Hippocampal formation (tissue), 2 donors: ENCODE measurements around the gene ARHGAP21.
"Not testable (repeated sequence)": the region's sequence is repeated elsewhere in the genome, so short reads cannot be mapped to it uniquely, and the experiment has no call there.

ENCODE experiments used
- DNase-seq, 2 donors: peaks; one replicate each; lab custom pipeline; 2025; lab: John Stamatoyannopoulos, UW

Gene ARHGAP21

GRCh38 chr10:24683554-24683953 is 40.1 kb downstream of the ARHGAP21 start:
- no peak for DNase-seq

GRCh38 chr10:24681572-24682088 is 42.1 kb downstream of the ARHGAP21 start:
- DNase-seq: no peak

GRCh38 chr10:24680647-24681524 is 42.8 kb downstream of the ARHGAP21 start:
- no peak for DNase-seq

- DNase-seq: no peak
Measured at GRCh38 chr10:24678757-24679156, 44.9 kb downstream of the ARHGAP21 start.

- DNase-seq: no peak
Measured at GRCh38 chr10:24674892-24675632, 48.6 kb downstream of the ARHGAP21 start.

GRCh38 chr10:24670964-24671670 is 52.6 kb downstream of the ARHGAP21 start:
- no peak for DNase-seq

- no peak for DNase-seq
Measured at GRCh38 chr10:24669285-24669852, 54.3 kb downstream of the ARHGAP21 start.

GRCh38 chr10:24668247-24668646 is 55.4 kb downstream of the ARHGAP21 start:
- DNase-seq: no peak

- no peak for DNase-seq
Measured at GRCh38 chr10:24664991-24665390, 58.7 kb downstream of the ARHGAP21 start.

GRCh38 chr10:24661376-24661775 is 62.3 kb downstream of the ARHGAP21 start:
- DNase-seq: peak in 1 of 2 donors; percentile 37

- not testable (repeated sequence) for DNase-seq
Measured at GRCh38 chr10:24658319-24658718, 65.4 kb downstream of the ARHGAP21 start.

- not testable (repeated sequence) for DNase-seq
Measured at GRCh38 chr10:24656326-24656725, 67.4 kb downstream of the ARHGAP21 start.

- DNase-seq: no peak
Measured at GRCh38 chr10:24652381-24652957, 71.2 kb downstream of the ARHGAP21 start.

- no peak for DNase-seq
Measured at GRCh38 chr10:24651923-24652322, 71.8 kb downstream of the ARHGAP21 start.

GRCh38 chr10:24650669-24651391 is 72.9 kb downstream of the ARHGAP21 start:
- DNase-seq: no peak

- DNase-seq: no peak
Measured at GRCh38 chr10:24645784-24646183, 77.9 kb downstream of the ARHGAP21 start.

- DNase-seq: no peak
Measured at GRCh38 chr10:24645022-24645421, 78.7 kb downstream of the ARHGAP21 start.

GRCh38 chr10:24643679-24644209 is 79.9 kb downstream of the ARHGAP21 start:
- DNase-seq: no peak

- peak in 1 of 2 donors; percentile 69 for DNase-seq
Measured at GRCh38 chr10:24642921-24643678, 80.6 kb downstream of the ARHGAP21 start.

- DNase-seq: no peak
Measured at GRCh38 chr10:24639124-24639523, 84.6 kb downstream of the ARHGAP21 start.
